ENCODE measurements around the gene TMEM30B.

TMEM30B gene

GRCh38 chr14:61288720-61289119 is 7.6 kb upstream of the TMEM30B start:
- TF ChIP-seq CTCF (IDR thresholded peaks at IDR 0.05; ENCODE audit: control insufficient read depth, insufficient read depth, low read depth, low read length, missing control alignments) = no peak
- DNase-seq (ENCODE audit: low read depth) = no peak
- no peak overlapping the region for H3K4me3 ChIP-seq (ENCODE audit: control insufficient read depth, low read depth, low read length)

- H3K4me3 ChIP-seq (ENCODE audit: control insufficient read depth, low read depth, low read length) = no peak overlapping the region
- TF ChIP-seq CTCF (IDR thresholded peaks at IDR 0.05; ENCODE audit: control insufficient read depth, insufficient read depth, low read depth, low read length, missing control alignments) = no peak
- DNase-seq (ENCODE audit: low read depth) = no peak
Measured at GRCh38 chr14:61288228-61288627, 7.1 kb upstream of the TMEM30B start.

- TF ChIP-seq CTCF (IDR thresholded peaks at IDR 0.05; ENCODE audit: control insufficient read depth, insufficient read depth, low read depth, low read length, missing control alignments) = no peak
- DNase-seq (ENCODE audit: low read depth) = no peak
- no peak overlapping the region for H3K4me3 ChIP-seq (ENCODE audit: control insufficient read depth, low read depth, low read length)
Measured at GRCh38 chr14:61287196-61287595, 6.1 kb upstream of the TMEM30B start.

GRCh38 chr14:61285364-61285763 is 4.2 kb upstream of the TMEM30B start:
- no peak for TF ChIP-seq CTCF (IDR thresholded peaks at IDR 0.05; ENCODE audit: control insufficient read depth, insufficient read depth, low read depth, low read length, missing control alignments)
- no peak overlapping the region for H3K4me3 ChIP-seq (ENCODE audit: control insufficient read depth, low read depth, low read length)
- DNase-seq (ENCODE audit: low read depth) = no peak

GRCh38 chr14:61284001-61284400 is 2.9 kb upstream of the TMEM30B start:
- no peak overlapping the region for H3K4me3 ChIP-seq (ENCODE audit: control insufficient read depth, low read depth, low read length)
- no peak for DNase-seq (ENCODE audit: low read depth)
- no peak for TF ChIP-seq CTCF (IDR thresholded peaks at IDR 0.05; ENCODE audit: control insufficient read depth, insufficient read depth, low read depth, low read length, missing control alignments)

GRCh38 chr14:61282746-61283145 is 1.6 kb upstream of the TMEM30B start:
- H3K4me3 ChIP-seq (ENCODE audit: control insufficient read depth, low read depth, low read length) = no peak overlapping the region
- no peak for DNase-seq (ENCODE audit: low read depth)
- no peak for TF ChIP-seq CTCF (IDR thresholded peaks at IDR 0.05; ENCODE audit: control insufficient read depth, insufficient read depth, low read depth, low read length, missing control alignments)

- no peak overlapping the region for H3K4me3 ChIP-seq (ENCODE audit: control insufficient read depth, low read depth, low read length)
- DNase-seq (ENCODE audit: low read depth) = no peak
- no peak for TF ChIP-seq CTCF (IDR thresholded peaks at IDR 0.05; ENCODE audit: control insufficient read depth, insufficient read depth, low read depth, low read length, missing control alignments)
Measured at GRCh38 chr14:61281948-61282275, 774 bp upstream of the TMEM30B start.

Data from AG09309 (cell line).